Duodenal mucosa (tissue), 2 donors: ENCODE measurements around the gene SERPINA1.
"Not testable (repeated sequence)": the region's sequence is repeated elsewhere in the genome, so short reads cannot be mapped to it uniquely, and the experiment has no call there.

Experiments
- H3K27ac ChIP-seq: one replicate; pipeline ENCODE4 v1.7.0; 2013; ENCODE audit warnings: low read depth, low read length
- H3K27me3 ChIP-seq, 2 donors: one replicate each; pipeline ENCODE4 v1.7.0; 2013; ENCODE audit warnings: low read length in 2 of 2, control low read depth in 1 of 2; ENCODE audit not compliant: insufficient read depth in 2 of 2, control insufficient read depth in 1 of 2
- H3K36me3 ChIP-seq, 2 donors: one replicate each; pipeline ENCODE4 v1.7.0; 2013; ENCODE audit warnings: low read length in 2 of 2, control low read depth in 1 of 2; ENCODE audit not compliant: insufficient read depth in 2 of 2, control insufficient read depth in 1 of 2
- H3K4me1 ChIP-seq, 2 donors: one replicate each; pipeline ENCODE4 v1.7.0; 2013; ENCODE audit warnings: low read length in 2 of 2, control low read depth in 1 of 2; ENCODE audit not compliant: insufficient read depth in 2 of 2, control insufficient read depth in 1 of 2
- H3K4me3 ChIP-seq, 2 donors: one replicate each; pipeline ENCODE4 v1.7.0; 2013; ENCODE audit warnings: low read length in 2 of 2, low read depth in 1 of 2
- H3K9ac ChIP-seq, 2 donors: one replicate each; pipeline ENCODE4 v1.7.0; 2013; ENCODE audit warnings: low read length in 2 of 2, low read depth in 1 of 2
- H3K9me3 ChIP-seq, 2 donors: one replicate each; pipeline ENCODE4 v1.7.0; 2013; ENCODE audit warnings: low read length in 2 of 2, control low read depth in 1 of 2; ENCODE audit not compliant: control insufficient read depth in 1 of 2

SERPINA1 gene

GRCh38 chr14:94388384-94389103 is at the start of gene SERPINA1:
TSS of gene SERPINA1 (minus strand) at chr14:94388602. CDS start at chr14:94383237, 5,365 bp downstream.
- H3K9ac ChIP-seq = peak within 1 kb of the TSS in 1 of 2 donors; percentile 51
- peak within 1 kb of the TSS; percentile 28 for H3K27ac ChIP-seq
- no peaks in the 10 kb centered on the region for H3K36me3 ChIP-seq
- peaks cover 51 to 75% of the 10 kb centered on the region in 2 donors for H3K4me1 ChIP-seq
- peak within 1 kb of the TSS; percentile 25 to 58 for H3K4me3 ChIP-seq
- no peaks in the 10 kb centered on the region for H3K27me3 ChIP-seq
- H3K9me3 ChIP-seq = no peaks in the 10 kb centered on the region

GRCh38 chr14:94428610-94429009 is 40.2 kb upstream of the SERPINA1 start:
- no peak overlapping the region for H3K4me3 ChIP-seq
- H3K9ac ChIP-seq = no peak overlapping the region
- H3K27me3 ChIP-seq = peaks cover 2 to 6% of the 10 kb centered on the region in 2 donors

GRCh38 chr14:94427016-94427613 is 38.7 kb upstream of the SERPINA1 start:
- Histone ChIP-seq H3K9me3 (no peaks in the 10 kb centered on the region), H3K27ac (no peak overlapping the region), H3K27me3 (peaks cover 6% of the 10 kb centered on the region in 2 donors), H3K4me1 (no peaks in the 10 kb centered on the region), H3K4me3 (no peak overlapping the region), H3K9ac (no peak overlapping the region), H3K36me3 (no peaks in the 10 kb centered on the region)

More at GRCh38 chr14:94428610-94429009, 40.2 kb upstream of the SERPINA1 start:
- no peak overlapping the region for H3K27ac ChIP-seq
- H3K9me3 ChIP-seq = no peaks in the 10 kb centered on the region
- H3K4me1 ChIP-seq = no peaks in the 10 kb centered on the region
- H3K36me3 ChIP-seq = no peaks in the 10 kb centered on the region

GRCh38 chr14:94426526-94426925 is 38.1 kb upstream of the SERPINA1 start:
- Histone ChIP-seq H3K27ac (no peak overlapping the region), H3K27me3 (peaks cover 6% of the 10 kb centered on the region in 2 donors), H3K4me1 (no peaks in the 10 kb centered on the region), H3K36me3 (no peaks in the 10 kb centered on the region), H3K4me3 (no peak overlapping the region), H3K9ac (no peak overlapping the region), H3K9me3 (no peaks in the 10 kb centered on the region)

GRCh38 chr14:94424371-94424770 is 36.0 kb upstream of the SERPINA1 start:
- Histone ChIP-seq H3K36me3 (no peaks in the 10 kb centered on the region), H3K27ac (no peak overlapping the region), H3K9ac (no peak overlapping the region), H3K9me3 (no peaks in the 10 kb centered on the region), H3K27me3 (peaks cover 6% of the 10 kb centered on the region in 2 donors), H3K4me3 (no peak overlapping the region), H3K4me1 (no peaks in the 10 kb centered on the region)

GRCh38 chr14:94423453-94424056 is 35.2 kb upstream of the SERPINA1 start:
- peaks cover 6% of the 10 kb centered on the region in 2 donors for H3K27me3 ChIP-seq
- no peaks in the 10 kb centered on the region for H3K36me3 ChIP-seq
- no peak overlapping the region for H3K27ac ChIP-seq
- no peak overlapping the region for H3K9ac ChIP-seq
- H3K4me3 ChIP-seq = no peak overlapping the region
- H3K9me3 ChIP-seq = no peaks in the 10 kb centered on the region
- H3K4me1 ChIP-seq = no peaks in the 10 kb centered on the region

GRCh38 chr14:94421316-94421715 is 32.9 kb upstream of the SERPINA1 start:
- peaks cover 6% of the 10 kb centered on the region in 2 donors for H3K27me3 ChIP-seq
- H3K4me1 ChIP-seq = no peaks in the 10 kb centered on the region
- H3K27ac ChIP-seq = no peak overlapping the region
- no peaks in the 10 kb centered on the region for H3K9me3 ChIP-seq
- H3K36me3 ChIP-seq = no peaks in the 10 kb centered on the region
- H3K9ac ChIP-seq = no peak overlapping the region
- no peak overlapping the region for H3K4me3 ChIP-seq

GRCh38 chr14:94417497-94418205 is 29.2 kb upstream of the SERPINA1 start:
- H3K4me1 ChIP-seq, H3K9me3 ChIP-seq, H3K27me3 ChIP-seq, H3K36me3 ChIP-seq, H3K9ac ChIP-seq, H3K27ac ChIP-seq, H3K4me3 ChIP-seq: not testable (repeated sequence)

- H3K27ac ChIP-seq = no peak overlapping the region
- no peak overlapping the region for H3K9ac ChIP-seq
- no peaks in the 10 kb centered on the region for H3K36me3 ChIP-seq
- H3K4me1 ChIP-seq = no peaks in the 10 kb centered on the region
- no peak overlapping the region for H3K4me3 ChIP-seq
- H3K9me3 ChIP-seq = no peaks in the 10 kb centered on the region
- no peaks in the 10 kb centered on the region for H3K27me3 ChIP-seq
These were observed 24.6 kb upstream of the SERPINA1 start for GRCh38 chr14:94412671-94413638.
